Measurements from ENCODE around the gene ARHGAP12.

ARHGAP12 gene

DNA sequence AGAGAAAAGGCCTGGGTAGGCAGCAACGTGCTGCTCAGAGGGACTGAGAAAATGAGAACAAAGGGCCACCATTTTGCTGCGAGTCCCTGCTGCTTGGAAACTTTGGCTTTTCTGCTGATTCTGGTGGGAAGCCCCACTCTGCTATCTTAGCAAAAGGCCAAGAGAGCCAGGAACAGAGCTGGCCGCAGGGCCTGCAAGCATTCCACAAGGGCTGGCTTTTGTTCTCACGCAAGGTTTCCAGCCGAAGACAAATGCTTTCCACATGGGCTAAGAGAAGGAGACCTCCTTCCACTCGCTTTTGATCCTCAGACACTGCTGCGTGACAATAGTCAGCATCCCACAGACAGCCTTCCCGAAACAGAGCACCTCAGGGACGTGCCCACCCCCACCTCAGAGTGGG is 163.1 kb downstream of the ARHGAP12 start:
- Histone ChIP-seq H3K36me3 (ENCODE audit: control insufficient read depth, insufficient read depth, low read length) (no peaks in the 10 kb centered on the region), H3K79me1 (ENCODE audit: low read length) (no peaks in the 10 kb centered on the region), H3K4me2 (ENCODE audit: low read length) (no peak overlapping the region), H3K56ac (ENCODE audit: low read length) (no peak overlapping the region), H2BK5ac (ENCODE audit: low read length) (no peak overlapping the region), H3K18ac (ENCODE audit: low read length) (no peak overlapping the region), H3K27ac (ENCODE audit: low read depth, low read length) (no peak overlapping the region), H2BK15ac (replicated peaks; ENCODE audit: low read depth) (no peak overlapping the region), H3K79me2 (ENCODE audit: control insufficient read depth, insufficient read depth, low read length) (no peaks in the 10 kb centered on the region), H3K4me1 (ENCODE audit: control insufficient read depth, low read depth, low read length) (peaks cover under 1% of the 10 kb centered on the region), H2BK120ac (ENCODE audit: low read depth, low read length) (no peak overlapping the region), H3K4me3 (ENCODE audit: low read length) (no peak overlapping the region), H4K5ac (ENCODE audit: low read length) (no peak overlapping the region), H3K27me3 (ENCODE audit: insufficient read depth, low read length, poor library complexity) (no peaks in the 10 kb centered on the region), H4K8ac (ENCODE audit: low read depth, low read length) (no peak overlapping the region), H3K23ac (ENCODE audit: low read length) (no peak overlapping the region), H3K4ac (ENCODE audit: low read depth, low read length) (no peak overlapping the region), H2AK5ac (ENCODE audit: low read length) (no peak overlapping the region), H3K9ac (ENCODE audit: low read length) (no peak overlapping the region)
- DNase-seq: no peak
- WGBS (ENCODE audit: extremely low coverage, insufficient coverage, low lambda C conversion rate): no CpG with 5 or more reads among the region's 9 CpGs

DNA sequence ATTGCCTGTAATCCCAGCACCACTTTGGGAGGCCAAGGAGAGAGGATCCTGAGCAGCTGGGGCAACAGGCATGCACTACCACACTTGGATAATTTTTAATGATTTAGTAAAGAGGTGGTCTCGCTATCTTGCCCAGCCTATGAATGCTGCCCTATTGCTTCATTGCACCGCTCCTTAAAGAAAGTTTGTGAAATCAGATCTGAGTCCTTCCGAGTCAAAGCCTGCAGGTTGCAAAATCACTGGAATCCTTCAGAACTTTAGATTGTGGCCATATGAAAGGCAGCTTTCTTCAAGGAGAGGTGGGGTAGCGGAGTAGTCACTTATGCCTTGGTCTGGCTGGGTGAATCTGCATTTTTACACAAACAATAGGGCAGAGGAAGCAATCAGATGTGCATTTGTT is 166.3 kb downstream of the ARHGAP12 start:
- Histone ChIP-seq H3K23ac (ENCODE audit: low read length) (no peak overlapping the region), H3K4me3 (ENCODE audit: low read length) (no peak overlapping the region), H3K4ac (ENCODE audit: low read depth, low read length) (no peak overlapping the region), H2BK15ac (replicated peaks; ENCODE audit: low read depth) (no peak overlapping the region), H3K4me1 (ENCODE audit: control insufficient read depth, low read depth, low read length) (peaks cover 2% of the 10 kb centered on the region), H3K27ac (ENCODE audit: low read depth, low read length) (no peak overlapping the region), H3K56ac (ENCODE audit: low read length) (no peak overlapping the region), H3K27me3 (ENCODE audit: insufficient read depth, low read length, poor library complexity) (no peaks in the 10 kb centered on the region), H4K5ac (ENCODE audit: low read length) (no peak overlapping the region), H2BK120ac (ENCODE audit: low read depth, low read length) (no peak overlapping the region), H3K36me3 (ENCODE audit: control insufficient read depth, insufficient read depth, low read length) (no peaks in the 10 kb centered on the region), H3K9ac (ENCODE audit: low read length) (no peak overlapping the region), H3K79me1 (ENCODE audit: low read length) (no peaks in the 10 kb centered on the region), H2AK5ac (ENCODE audit: low read length) (no peak overlapping the region), H3K79me2 (ENCODE audit: control insufficient read depth, insufficient read depth, low read length) (no peaks in the 10 kb centered on the region), H3K4me2 (ENCODE audit: low read length) (no peak overlapping the region), H3K18ac (ENCODE audit: low read length) (no peak overlapping the region), H2BK5ac (ENCODE audit: low read length) (no peak overlapping the region), H4K8ac (ENCODE audit: low read depth, low read length) (no peak overlapping the region)
- WGBS (ENCODE audit: extremely low coverage, insufficient coverage, low lambda C conversion rate): no CpG with 5 or more reads among the region's 4 CpGs
- DNase-seq: no peak

DNA sequence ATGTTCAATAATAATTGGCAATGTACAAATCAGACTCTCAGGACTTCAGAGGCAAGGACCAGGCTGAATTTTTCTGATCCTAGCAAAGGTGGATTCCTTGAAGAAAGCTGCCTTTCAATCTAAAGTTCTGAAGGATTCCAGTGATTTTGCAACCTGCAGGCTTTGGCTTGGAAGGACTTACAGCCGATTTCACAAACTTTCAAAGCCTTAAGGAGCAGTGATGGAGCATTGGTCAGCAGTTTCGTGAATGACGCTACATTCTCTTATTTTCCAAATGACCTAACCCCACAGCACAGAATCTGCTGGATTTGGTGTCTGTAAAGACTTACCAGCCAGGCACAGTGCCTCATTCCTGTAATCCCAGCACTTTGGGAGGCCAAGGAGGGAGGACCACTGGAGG is 167.5 kb downstream of the ARHGAP12 start:
- Histone ChIP-seq H3K79me1 (ENCODE audit: low read length) (no peaks in the 10 kb centered on the region), H3K4ac (ENCODE audit: low read depth, low read length) (no peak overlapping the region), H4K5ac (ENCODE audit: low read length) (no peak overlapping the region), H3K4me1 (ENCODE audit: control insufficient read depth, low read depth, low read length) (peaks cover 2% of the 10 kb centered on the region), H2BK5ac (ENCODE audit: low read length) (no peak overlapping the region), H2BK15ac (replicated peaks; ENCODE audit: low read depth) (no peak overlapping the region), H3K4me2 (ENCODE audit: low read length) (no peak overlapping the region), H2AK5ac (ENCODE audit: low read length) (no peak overlapping the region), H3K27me3 (ENCODE audit: insufficient read depth, low read length, poor library complexity) (no peaks in the 10 kb centered on the region), H3K4me3 (ENCODE audit: low read length) (no peak overlapping the region), H3K27ac (ENCODE audit: low read depth, low read length) (no peak overlapping the region), H4K8ac (ENCODE audit: low read depth, low read length) (no peak overlapping the region), H3K36me3 (ENCODE audit: control insufficient read depth, insufficient read depth, low read length) (no peaks in the 10 kb centered on the region), H3K79me2 (ENCODE audit: control insufficient read depth, insufficient read depth, low read length) (no peaks in the 10 kb centered on the region), H3K23ac (ENCODE audit: low read length) (no peak overlapping the region), H3K9ac (ENCODE audit: low read length) (no peak overlapping the region), H3K56ac (ENCODE audit: low read length) (no peak overlapping the region), H3K18ac (ENCODE audit: low read length) (no peak overlapping the region), H2BK120ac (ENCODE audit: low read depth, low read length) (no peak overlapping the region)
- no CpG with 5 or more reads among the region's 3 CpGs for WGBS (ENCODE audit: extremely low coverage, insufficient coverage, low lambda C conversion rate)
- no peak for DNase-seq

DNA sequence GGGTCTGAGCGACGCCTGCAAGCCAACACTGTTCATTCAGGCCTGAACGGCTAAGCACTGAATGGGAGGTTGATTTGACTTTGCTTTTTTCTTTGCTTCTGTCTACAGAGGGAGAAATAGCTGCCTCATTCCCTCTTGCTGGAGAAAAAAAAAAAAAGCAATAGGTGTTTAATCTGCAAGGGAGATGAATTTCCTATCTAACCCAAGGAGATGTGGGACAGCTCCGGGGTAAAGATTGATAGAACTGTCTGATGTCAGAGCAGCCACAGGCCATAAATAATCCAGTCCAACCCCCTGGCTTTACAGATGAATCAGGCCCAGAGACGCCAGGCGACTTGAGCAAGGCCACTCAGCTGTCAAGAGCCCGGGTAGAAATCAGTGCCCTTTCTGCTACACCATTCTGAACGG is 168.0 kb downstream of the ARHGAP12 start:
- no peak overlapping the region for H3K4ac ChIP-seq (ENCODE audit: low read depth, low read length)
- no peak for DNase-seq
- no CpG with 5 or more reads among the region's 8 CpGs for WGBS (ENCODE audit: extremely low coverage, insufficient coverage, low lambda C conversion rate)

DNA sequence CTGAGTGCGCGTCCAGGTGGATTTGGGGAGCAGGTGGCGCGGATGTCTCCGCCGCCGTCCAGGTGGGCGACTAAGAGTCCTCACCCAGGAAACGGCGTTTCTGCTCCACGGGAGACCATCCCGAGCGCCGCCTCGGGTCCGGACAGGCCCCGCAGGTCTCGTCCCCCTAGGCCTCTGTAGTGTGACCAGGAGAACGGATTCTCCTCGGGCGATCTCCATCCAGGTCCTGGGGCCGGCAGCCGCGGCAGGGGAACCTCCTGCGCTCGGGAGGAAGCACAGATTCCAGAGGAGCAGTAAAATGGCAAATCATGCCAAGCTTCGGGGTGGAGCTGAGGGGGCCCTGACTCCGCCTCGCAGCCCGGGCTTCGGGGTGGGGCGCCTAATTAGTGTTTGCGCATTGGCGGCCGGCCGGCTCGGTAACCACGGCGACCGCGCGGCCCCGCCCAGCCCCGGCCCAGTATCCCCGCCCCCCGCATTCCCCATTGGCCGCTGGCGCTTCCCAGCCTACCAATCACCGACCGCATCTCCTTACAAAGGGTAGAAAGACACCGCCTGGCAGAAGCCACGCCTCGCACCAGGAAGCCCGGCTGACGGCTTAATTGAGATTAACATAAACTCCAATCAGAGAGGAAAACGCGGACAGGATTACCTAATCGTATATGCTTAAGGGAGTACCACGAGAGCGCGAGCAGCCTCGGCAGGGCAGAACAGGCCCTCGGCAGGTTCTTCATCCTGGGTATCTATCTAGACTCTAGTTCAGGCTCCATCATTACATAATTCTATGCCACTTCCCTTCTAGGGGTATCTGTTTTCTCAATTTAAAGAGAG is 168.6 kb downstream of the ARHGAP12 start:
- Histone ChIP-seq H2BK120ac (ENCODE audit: low read depth, low read length) (no peak overlapping the region), H3K4me3 (ENCODE audit: low read length) (peak overlapping the region; percentile 67), H3K4me1 (ENCODE audit: control insufficient read depth, low read depth, low read length) (peaks cover 6% of the 10 kb centered on the region), H4K8ac (ENCODE audit: low read depth, low read length) (peak overlapping the region; percentile 28), H3K4ac (ENCODE audit: low read depth, low read length) (peak overlapping the region; percentile 96), H3K36me3 (ENCODE audit: control insufficient read depth, insufficient read depth, low read length) (no peaks in the 10 kb centered on the region), H4K5ac (ENCODE audit: low read length) (no peak overlapping the region), H3K18ac (ENCODE audit: low read length) (peak overlapping the region; percentile 93), H3K27ac (ENCODE audit: low read depth, low read length) (peak overlapping the region; percentile 95), H3K23ac (ENCODE audit: low read length) (no peak overlapping the region), H3K27me3 (ENCODE audit: insufficient read depth, low read length, poor library complexity) (no peaks in the 10 kb centered on the region), H3K9ac (ENCODE audit: low read length) (peak overlapping the region; percentile 82), H2AK5ac (ENCODE audit: low read length) (no peak overlapping the region), H3K4me2 (ENCODE audit: low read length) (peak overlapping the region; percentile 73), H3K79me2 (ENCODE audit: control insufficient read depth, insufficient read depth, low read length) (no peaks in the 10 kb centered on the region), H2BK15ac (replicated peaks; ENCODE audit: low read depth) (no peak overlapping the region), H3K56ac (ENCODE audit: low read length) (peak overlapping the region; percentile 93), H2BK5ac (ENCODE audit: low read length) (peak overlapping the region; percentile 36), H3K79me1 (ENCODE audit: low read length) (no peaks in the 10 kb centered on the region)
- WGBS (ENCODE audit: extremely low coverage, insufficient coverage, low lambda C conversion rate): no CpG with 5 or more reads among the region's 63 CpGs
- DNase-seq: peak; percentile 99

More for the DNA sequence above, 168.0 kb downstream of the ARHGAP12 start:
- no peak overlapping the region for H2AK5ac ChIP-seq (ENCODE audit: low read length)
- H3K18ac ChIP-seq (ENCODE audit: low read length): peak overlapping the region; percentile 21
- H2BK120ac ChIP-seq (ENCODE audit: low read depth, low read length): no peak overlapping the region
- H3K4me3 ChIP-seq (ENCODE audit: low read length): no peak overlapping the region
- H3K56ac ChIP-seq (ENCODE audit: low read length): peak overlapping the region; percentile 73
- no peak overlapping the region for H2BK15ac ChIP-seq (replicated peaks; ENCODE audit: low read depth)
- H4K5ac ChIP-seq (ENCODE audit: low read length): no peak overlapping the region
- peak overlapping the region; percentile 5 for H3K27ac ChIP-seq (ENCODE audit: low read depth, low read length)
- H3K4me1 ChIP-seq (ENCODE audit: control insufficient read depth, low read depth, low read length): peaks cover 2% of the 10 kb centered on the region
- H3K27me3 ChIP-seq (ENCODE audit: insufficient read depth, low read length, poor library complexity): no peaks in the 10 kb centered on the region
- H4K8ac ChIP-seq (ENCODE audit: low read depth, low read length): no peak overlapping the region
- H3K79me1 ChIP-seq (ENCODE audit: low read length): no peaks in the 10 kb centered on the region
- peak overlapping the region; percentile 73 for H3K4me2 ChIP-seq (ENCODE audit: low read length)
- no peak overlapping the region for H3K23ac ChIP-seq (ENCODE audit: low read length)
- no peaks in the 10 kb centered on the region for H3K79me2 ChIP-seq (ENCODE audit: control insufficient read depth, insufficient read depth, low read length)
- peak overlapping the region; percentile 17 for H2BK5ac ChIP-seq (ENCODE audit: low read length)
- H3K9ac ChIP-seq (ENCODE audit: low read length): peak overlapping the region; percentile 56
- H3K36me3 ChIP-seq (ENCODE audit: control insufficient read depth, insufficient read depth, low read length): no peaks in the 10 kb centered on the region

All from mesendoderm (in vitro differentiated cells).